ENCODE results near the gene ZMYND19.
A peak's percentile ranks its signal among the peaks of the same experiment; 100 is the strongest.
"Not testable (repeated sequence)": the region's sequence is repeated elsewhere in the genome, so short reads cannot be mapped to it uniquely, and the experiment has no call there.

Gene ZMYND19

GRCh38 chr9:137555179-137555578 is 35.1 kb downstream of the ZMYND19 start:
- no peak for DNase-seq

- no peak for DNase-seq
These were observed 36.0 kb downstream of the ZMYND19 start for GRCh38 chr9:137554349-137554748.

- not testable (repeated sequence) for DNase-seq
These were observed 36.7 kb downstream of the ZMYND19 start for GRCh38 chr9:137553654-137554053.

GRCh38 chr9:137552022-137552768 is 38.1 kb downstream of the ZMYND19 start:
- DNase-seq: no peak

GRCh38 chr9:137551264-137552021 is 38.9 kb downstream of the ZMYND19 start, which contains the start of gene MRPL41:
TSS of gene MRPL41 (plus strand) at chr9:137551879. CDS start at chr9:137552082, 203 bp downstream.
- peak; percentile 88 for DNase-seq

GRCh38 chr9:137550958-137551263 is 39.4 kb downstream of the ZMYND19 start:
- DNase-seq: not testable (repeated sequence)

GRCh38 chr9:137550231-137550621 is 40.1 kb downstream of the ZMYND19 start, which contains the start of gene PNPLA7:
TSS of gene PNPLA7 (minus strand) at chr9:137550402. CDS start at chr9:137550197, 205 bp downstream.
- peak; percentile 57 for DNase-seq

GRCh38 chr9:137547687-137548543 is 42.4 kb downstream of the ZMYND19 start:
- no peak for DNase-seq

GRCh38 chr9:137545123-137545522 is 45.2 kb downstream of the ZMYND19 start:
- peak; percentile 42 for DNase-seq

- DNase-seq: no peak
These were observed 46.0 kb downstream of the ZMYND19 start for GRCh38 chr9:137544176-137544760.

GRCh38 chr9:137543237-137543963 is 46.9 kb downstream of the ZMYND19 start:
- DNase-seq: no peak

GRCh38 chr9:137542486-137542885 is 47.8 kb downstream of the ZMYND19 start:
- no peak for DNase-seq

- no peak for DNase-seq
These were observed 49.8 kb downstream of the ZMYND19 start for GRCh38 chr9:137540536-137540935.

- no peak for DNase-seq
These were observed 52.3 kb downstream of the ZMYND19 start for GRCh38 chr9:137538058-137538457.

- DNase-seq: not testable (repeated sequence)
These were observed 53.6 kb downstream of the ZMYND19 start for GRCh38 chr9:137536594-137537131.

GRCh38 chr9:137535120-137535428 is 55.2 kb downstream of the ZMYND19 start:
- DNase-seq: no peak

- DNase-seq: peak; percentile 61
These were observed 55.8 kb downstream of the ZMYND19 start for GRCh38 chr9:137534256-137535119.

GRCh38 chr9:137532891-137533468 is 57.3 kb downstream of the ZMYND19 start:
- not testable (repeated sequence) for DNase-seq
